WTC11 (cell line): ENCODE results near the gene GOLPH3L. TPM values are rescaled to one million over a fixed set of nuclear protein-coding genes. Genes with fewer than 3 reads are reported as not detected.

Experiments
- ATAC-seq: fragments of 200-7000 bp; cut with Tn5 transposase; 2 replicates; pipeline ENCODE4 v1.10.0; 2021; ENCODE audit warnings: mild to moderate bottlenecking, moderate library complexity
- CTCF ChIA-PET: fragments of 300-600 bp; sonication (Branson Sonifier 250); formaldehyde crosslinking; loops from one replicate; lab custom pipeline; 2021; ENCODE audit warnings: antibody characterized with exemption; lab: Charles Lee
- POLR2A ChIA-PET: fragments of 350-600 bp; sonication (Branson Sonifier 250); formaldehyde crosslinking; loops from one replicate; lab custom pipeline; 2021; ENCODE audit warnings: antibody characterized with exemption; lab: Charles Lee
- DNase-seq: peaks from one replicate; pipeline ENCODE4 v3.0.0; 2021; ENCODE audit warnings: low spot score
- H3K27ac Mint-ChIP-seq: 2 replicates; pipeline ENCODE4 v1.8.0; 2021; ENCODE audit warnings: mixed read lengths
- H3K27me3 Mint-ChIP-seq: 2 replicates; pipeline ENCODE4 v1.8.0; 2021; ENCODE audit warnings: low read depth, mild to moderate bottlenecking, moderate library complexity, mixed read lengths
- H3K36me3 Mint-ChIP-seq: 2 replicates; pipeline ENCODE4 v1.8.0; 2021; ENCODE audit warnings: mixed read lengths
- H3K4me1 Mint-ChIP-seq: 2 replicates; pipeline ENCODE4 v1.8.0; 2022; ENCODE audit warnings: mixed read lengths
- H3K4me3 Mint-ChIP-seq: 2 replicates; pipeline ENCODE4 v1.8.0; 2021; ENCODE audit warnings: mild to moderate bottlenecking, moderate library complexity, mixed read lengths
- H3K9me3 Mint-ChIP-seq: 2 replicates; pipeline ENCODE4 v1.8.0; 2021; ENCODE audit warnings: mixed read lengths
- ATF1 ChIP-seq: sonication (generic); formaldehyde crosslinking; IDR thresholded peaks from 2 replicates; pipeline ENCODE4 v1.8.1; 2023; ENCODE audit warnings: mild to moderate bottlenecking, moderate library complexity, missing genetic modification reagents
- FOXP1 ChIP-seq: sonication (generic); formaldehyde crosslinking; IDR thresholded peaks from 2 replicates; pipeline ENCODE4 v1.8.0; 2022; ENCODE audit warnings: missing genetic modification reagents, mild to moderate bottlenecking, moderate library complexity, borderline replicate concordance
- HMGA2 ChIP-seq: fragments of 250-450 bp; sonication (Bioruptor Pico); IDR thresholded peaks from 2 replicates; pipeline ENCODE4 v1.4.0; 2021; ENCODE audit warnings: mild to moderate bottlenecking, moderate library complexity
- NFATC4 ChIP-seq: fragments of 250-450 bp; sonication (Bioruptor Pico); IDR thresholded peaks from 2 replicates; pipeline ENCODE4 v1.9.0; 2021; ENCODE audit warnings: mild to moderate bottlenecking
- RELA ChIP-seq: sonication (generic); formaldehyde crosslinking; IDR thresholded peaks from 2 replicates; pipeline ENCODE4 v1.8.1; 2022; ENCODE audit warnings: missing genetic modification reagents, mild to moderate bottlenecking, borderline replicate concordance
- RORB ChIP-seq: fragments of 250-450 bp; sonication (Bioruptor Pico); IDR thresholded peaks from 2 replicates; pipeline ENCODE4 v1.9.0; 2021; ENCODE audit warnings: mild to moderate bottlenecking
- SMAD4 ChIP-seq: sonication (generic); formaldehyde crosslinking; IDR thresholded peaks from 2 replicates; pipeline ENCODE4 v1.8.0; 2022; ENCODE audit warnings: mild to moderate bottlenecking, missing genetic modification reagents
- ZNF121 ChIP-seq: sonication (generic); formaldehyde crosslinking; IDR thresholded peaks from 2 replicates; pipeline ENCODE4 v1.8.0; 2023; ENCODE audit warnings: missing genetic modification reagents
- ZNF138 ChIP-seq: sonication (generic); formaldehyde crosslinking; conservative IDR thresholded peaks from 2 replicates; pipeline ENCODE4 v1.8.1; 2022; ENCODE audit warnings: mild to moderate bottlenecking, moderate library complexity, missing genetic modification reagents
- ZNF317 ChIP-seq: sonication (generic); formaldehyde crosslinking; IDR thresholded peaks from 2 replicates; pipeline ENCODE4 v1.8.1; 2023; ENCODE audit warnings: low read depth, mild to moderate bottlenecking, moderate library complexity, missing genetic modification reagents, borderline replicate concordance
- ZNF671 ChIP-seq: fragments of 250-450 bp; sonication (Bioruptor Pico); IDR thresholded peaks from 2 replicates; pipeline ENCODE4 v1.8.0; 2021; ENCODE audit warnings: mild to moderate bottlenecking
- total RNA-seq: library from RNA; stranded (reverse); gene quantifications from 3 replicates; pipeline ENCODE4 v1.2.3, GENCODE V29; 2021
- TF ChIP-seq, protein P1 (sequence below): fragments of 250-450 bp; sonication (Bioruptor Pico); IDR thresholded peaks from 2 replicates; pipeline ENCODE4 v1.9.0; 2021; ENCODE audit warnings: mild to moderate bottlenecking, borderline replicate concordance
- TF ChIP-seq, protein P2 (sequence below): sonication (generic); formaldehyde crosslinking; IDR thresholded peaks from 2 replicates; pipeline ENCODE4 v1.8.0; 2022; ENCODE audit warnings: missing genetic modification reagents
- TF ChIP-seq, protein P3 (sequence below): sonication (generic); formaldehyde crosslinking; IDR thresholded peaks from 2 replicates; pipeline ENCODE4 v1.8.0; 2022; ENCODE audit warnings: mild to moderate bottlenecking, missing genetic modification reagents
- TF ChIP-seq, protein P4 (sequence below): sonication (generic); formaldehyde crosslinking; conservative IDR thresholded peaks from 2 replicates; pipeline ENCODE4 v1.8.1; 2022; ENCODE audit warnings: mild to moderate bottlenecking, missing genetic modification reagents
- TF ChIP-seq, protein P5 (sequence below): sonication (generic); formaldehyde crosslinking; IDR thresholded peaks from 2 replicates; pipeline ENCODE4 v1.8.0; 2022; ENCODE audit warnings: mild to moderate bottlenecking, missing genetic modification reagents
- TF ChIP-seq, protein P6 (sequence below): fragments of 250-450 bp; sonication (Bioruptor Pico); IDR thresholded peaks from 2 replicates; pipeline ENCODE4 v1.9.0; 2021; ENCODE audit warnings: moderate library complexity, mild to moderate bottlenecking, inconsistent platforms, borderline replicate concordance
- TF ChIP-seq, protein P7 (sequence below): fragments of 200-600 bp; IDR thresholded peaks from 2 replicates; pipeline ENCODE4 v1.8.0; 2022; ENCODE audit warnings: antibody characterized with exemption
- TF ChIP-seq, protein P8 (sequence below): sonication (generic); formaldehyde crosslinking; IDR thresholded peaks from 2 replicates; pipeline ENCODE4 v1.8.1; 2023; ENCODE audit warnings: mild to moderate bottlenecking, missing genetic modification reagents
- TF ChIP-seq, protein P9 (sequence below): sonication (generic); formaldehyde crosslinking; IDR thresholded peaks from 2 replicates; pipeline ENCODE4 v1.8.1; 2022; ENCODE audit warnings: missing genetic modification reagents, borderline replicate concordance

Gene GOLPH3L
- total RNA-seq, 1 experiment from 2014 or later: 39.5 TPM

DNA sequence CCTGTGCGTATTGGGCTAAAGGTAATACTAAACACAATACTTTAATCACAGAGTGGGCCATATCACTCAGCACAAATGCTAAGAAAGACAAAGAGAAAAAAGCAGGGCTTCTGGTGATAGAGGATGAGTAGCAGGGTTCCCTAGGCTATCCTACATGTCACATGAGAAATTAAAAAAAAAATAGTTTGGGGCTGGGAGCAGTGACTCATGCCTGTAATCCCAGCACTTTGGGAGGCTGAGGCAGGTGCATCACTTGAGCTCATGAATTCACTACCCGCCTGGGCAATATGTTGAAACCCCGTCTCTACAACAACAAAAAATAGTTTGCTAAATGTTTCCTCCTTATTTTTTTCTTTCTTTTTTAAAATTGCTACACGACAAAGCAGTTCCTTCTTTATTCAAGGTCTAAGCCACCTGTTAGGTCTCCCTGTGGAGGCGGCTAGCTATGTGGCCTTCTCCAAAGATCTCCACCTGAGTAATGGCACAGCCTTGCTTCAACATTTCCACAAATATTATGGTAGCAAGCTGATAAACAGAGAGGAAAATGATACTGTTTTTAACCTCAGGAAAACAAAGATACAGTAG lies 69.0 kb downstream of the GOLPH3L start:
- Mint-ChIP-seq H3K4me3 (no peak overlapping the region), H3K27me3 (no peaks in the 10 kb centered on the region), H3K27ac (peak overlapping the region; percentile 68), H3K4me1 (peaks cover 56% of the 10 kb centered on the region), H3K9me3 (no peaks in the 10 kb centered on the region), H3K36me3 (peaks cover 52% of the 10 kb centered on the region)
- POLR2A ChIA-PET: interaction anchor here (1.2 to 3.6 kb wide), 4 partner anchors 23 to 69 kb away, joined by 4 to 56 read pairs (median 10); partner anchors contain the start of genes GOLPH3L and MCL1
- TF ChIP-seq RORB (no peak), ZNF317 (CRISPR knock-in tag) (no peak), ZNF138 (CRISPR knock-in tag) (no peak), ZNF671 (CRISPR knock-in tag) (no peak), FOXP1 (no peak), RELA (CRISPR knock-in tag) (no peak), SMAD4 (CRISPR knock-in tag) (no peak), HMGA2 (no peak), ZNF121 (CRISPR knock-in tag) (no peak), NFATC4 (CRISPR knock-in tag) (no peak), ATF1 (no peak)
- TF ChIP-seq, protein P1, sequence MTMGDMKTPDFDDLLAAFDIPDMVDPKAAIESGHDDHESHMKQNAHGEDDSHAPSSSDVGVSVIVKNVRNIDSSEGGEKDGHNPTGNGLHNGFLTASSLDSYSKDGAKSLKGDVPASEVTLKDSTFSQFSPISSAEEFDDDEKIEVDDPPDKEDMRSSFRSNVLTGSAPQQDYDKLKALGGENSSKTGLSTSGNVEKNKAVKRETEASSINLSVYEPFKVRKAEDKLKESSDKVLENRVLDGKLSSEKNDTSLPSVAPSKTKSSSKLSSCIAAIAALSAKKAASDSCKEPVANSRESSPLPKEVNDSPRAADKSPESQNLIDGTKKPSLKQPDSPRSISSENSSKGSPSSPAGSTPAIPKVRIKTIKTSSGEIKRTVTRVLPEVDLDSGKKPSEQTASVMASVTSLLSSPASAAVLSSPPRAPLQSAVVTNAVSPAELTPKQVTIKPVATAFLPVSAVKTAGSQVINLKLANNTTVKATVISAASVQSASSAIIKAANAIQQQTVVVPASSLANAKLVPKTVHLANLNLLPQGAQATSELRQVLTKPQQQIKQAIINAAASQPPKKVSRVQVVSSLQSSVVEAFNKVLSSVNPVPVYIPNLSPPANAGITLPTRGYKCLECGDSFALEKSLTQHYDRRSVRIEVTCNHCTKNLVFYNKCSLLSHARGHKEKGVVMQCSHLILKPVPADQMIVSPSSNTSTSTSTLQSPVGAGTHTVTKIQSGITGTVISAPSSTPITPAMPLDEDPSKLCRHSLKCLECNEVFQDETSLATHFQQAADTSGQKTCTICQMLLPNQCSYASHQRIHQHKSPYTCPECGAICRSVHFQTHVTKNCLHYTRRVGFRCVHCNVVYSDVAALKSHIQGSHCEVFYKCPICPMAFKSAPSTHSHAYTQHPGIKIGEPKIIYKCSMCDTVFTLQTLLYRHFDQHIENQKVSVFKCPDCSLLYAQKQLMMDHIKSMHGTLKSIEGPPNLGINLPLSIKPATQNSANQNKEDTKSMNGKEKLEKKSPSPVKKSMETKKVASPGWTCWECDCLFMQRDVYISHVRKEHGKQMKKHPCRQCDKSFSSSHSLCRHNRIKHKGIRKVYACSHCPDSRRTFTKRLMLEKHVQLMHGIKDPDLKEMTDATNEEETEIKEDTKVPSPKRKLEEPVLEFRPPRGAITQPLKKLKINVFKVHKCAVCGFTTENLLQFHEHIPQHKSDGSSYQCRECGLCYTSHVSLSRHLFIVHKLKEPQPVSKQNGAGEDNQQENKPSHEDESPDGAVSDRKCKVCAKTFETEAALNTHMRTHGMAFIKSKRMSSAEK (CRISPR knock-in tag): no peak
- TF ChIP-seq, protein P2, sequence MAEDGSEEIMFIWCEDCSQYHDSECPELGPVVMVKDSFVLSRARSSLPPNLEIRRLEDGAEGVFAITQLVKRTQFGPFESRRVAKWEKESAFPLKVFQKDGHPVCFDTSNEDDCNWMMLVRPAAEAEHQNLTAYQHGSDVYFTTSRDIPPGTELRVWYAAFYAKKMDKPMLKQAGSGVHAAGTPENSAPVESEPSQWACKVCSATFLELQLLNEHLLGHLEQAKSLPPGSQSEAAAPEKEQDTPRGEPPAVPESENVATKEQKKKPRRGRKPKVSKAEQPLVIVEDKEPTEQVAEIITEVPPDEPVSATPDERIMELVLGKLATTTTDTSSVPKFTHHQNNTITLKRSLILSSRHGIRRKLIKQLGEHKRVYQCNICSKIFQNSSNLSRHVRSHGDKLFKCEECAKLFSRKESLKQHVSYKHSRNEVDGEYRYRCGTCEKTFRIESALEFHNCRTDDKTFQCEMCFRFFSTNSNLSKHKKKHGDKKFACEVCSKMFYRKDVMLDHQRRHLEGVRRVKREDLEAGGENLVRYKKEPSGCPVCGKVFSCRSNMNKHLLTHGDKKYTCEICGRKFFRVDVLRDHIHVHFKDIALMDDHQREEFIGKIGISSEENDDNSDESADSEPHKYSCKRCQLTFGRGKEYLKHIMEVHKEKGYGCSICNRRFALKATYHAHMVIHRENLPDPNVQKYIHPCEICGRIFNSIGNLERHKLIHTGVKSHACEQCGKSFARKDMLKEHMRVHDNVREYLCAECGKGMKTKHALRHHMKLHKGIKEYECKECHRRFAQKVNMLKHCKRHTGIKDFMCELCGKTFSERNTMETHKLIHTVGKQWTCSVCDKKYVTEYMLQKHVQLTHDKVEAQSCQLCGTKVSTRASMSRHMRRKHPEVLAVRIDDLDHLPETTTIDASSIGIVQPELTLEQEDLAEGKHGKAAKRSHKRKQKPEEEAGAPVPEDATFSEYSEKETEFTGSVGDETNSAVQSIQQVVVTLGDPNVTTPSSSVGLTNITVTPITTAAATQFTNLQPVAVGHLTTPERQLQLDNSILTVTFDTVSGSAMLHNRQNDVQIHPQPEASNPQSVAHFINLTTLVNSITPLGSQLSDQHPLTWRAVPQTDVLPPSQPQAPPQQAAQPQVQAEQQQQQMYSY (CRISPR knock-in tag): no peak
- TF ChIP-seq, protein P3, sequence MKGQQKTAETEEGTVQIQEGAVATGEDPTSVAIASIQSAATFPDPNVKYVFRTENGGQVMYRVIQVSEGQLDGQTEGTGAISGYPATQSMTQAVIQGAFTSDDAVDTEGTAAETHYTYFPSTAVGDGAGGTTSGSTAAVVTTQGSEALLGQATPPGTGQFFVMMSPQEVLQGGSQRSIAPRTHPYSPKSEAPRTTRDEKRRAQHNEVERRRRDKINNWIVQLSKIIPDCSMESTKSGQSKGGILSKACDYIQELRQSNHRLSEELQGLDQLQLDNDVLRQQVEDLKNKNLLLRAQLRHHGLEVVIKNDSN (CRISPR knock-in tag): no peak
- TF ChIP-seq, protein P4, sequence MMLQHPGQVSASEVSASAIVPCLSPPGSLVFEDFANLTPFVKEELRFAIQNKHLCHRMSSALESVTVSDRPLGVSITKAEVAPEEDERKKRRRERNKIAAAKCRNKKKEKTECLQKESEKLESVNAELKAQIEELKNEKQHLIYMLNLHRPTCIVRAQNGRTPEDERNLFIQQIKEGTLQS (CRISPR knock-in tag): no peak
- TF ChIP-seq, protein P5, sequence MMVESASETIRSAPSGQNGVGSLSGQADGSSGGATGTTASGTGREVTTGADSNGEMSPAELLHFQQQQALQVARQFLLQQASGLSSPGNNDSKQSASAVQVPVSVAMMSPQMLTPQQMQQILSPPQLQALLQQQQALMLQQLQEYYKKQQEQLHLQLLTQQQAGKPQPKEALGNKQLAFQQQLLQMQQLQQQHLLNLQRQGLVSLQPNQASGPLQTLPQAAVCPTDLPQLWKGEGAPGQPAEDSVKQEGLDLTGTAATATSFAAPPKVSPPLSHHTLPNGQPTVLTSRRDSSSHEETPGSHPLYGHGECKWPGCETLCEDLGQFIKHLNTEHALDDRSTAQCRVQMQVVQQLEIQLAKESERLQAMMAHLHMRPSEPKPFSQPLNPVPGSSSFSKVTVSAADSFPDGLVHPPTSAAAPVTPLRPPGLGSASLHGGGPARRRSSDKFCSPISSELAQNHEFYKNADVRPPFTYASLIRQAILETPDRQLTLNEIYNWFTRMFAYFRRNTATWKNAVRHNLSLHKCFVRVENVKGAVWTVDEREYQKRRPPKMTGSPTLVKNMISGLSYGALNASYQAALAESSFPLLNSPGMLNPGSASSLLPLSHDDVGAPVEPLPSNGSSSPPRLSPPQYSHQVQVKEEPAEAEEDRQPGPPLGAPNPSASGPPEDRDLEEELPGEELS (CRISPR knock-in tag): no peak
- TF ChIP-seq, protein P6, sequence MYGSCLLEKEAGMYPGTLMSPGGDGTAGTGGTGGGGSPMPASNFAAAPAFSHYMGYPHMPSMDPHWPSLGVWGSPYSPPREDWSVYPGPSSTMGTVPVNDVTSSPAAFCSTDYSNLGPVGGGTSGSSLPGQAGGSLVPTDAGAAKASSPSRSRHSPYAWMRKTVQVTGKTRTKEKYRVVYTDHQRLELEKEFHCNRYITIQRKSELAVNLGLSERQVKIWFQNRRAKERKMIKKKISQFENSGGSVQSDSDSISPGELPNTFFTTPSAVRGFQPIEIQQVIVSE (CRISPR knock-in tag): no peak
- TF ChIP-seq, protein P7, sequence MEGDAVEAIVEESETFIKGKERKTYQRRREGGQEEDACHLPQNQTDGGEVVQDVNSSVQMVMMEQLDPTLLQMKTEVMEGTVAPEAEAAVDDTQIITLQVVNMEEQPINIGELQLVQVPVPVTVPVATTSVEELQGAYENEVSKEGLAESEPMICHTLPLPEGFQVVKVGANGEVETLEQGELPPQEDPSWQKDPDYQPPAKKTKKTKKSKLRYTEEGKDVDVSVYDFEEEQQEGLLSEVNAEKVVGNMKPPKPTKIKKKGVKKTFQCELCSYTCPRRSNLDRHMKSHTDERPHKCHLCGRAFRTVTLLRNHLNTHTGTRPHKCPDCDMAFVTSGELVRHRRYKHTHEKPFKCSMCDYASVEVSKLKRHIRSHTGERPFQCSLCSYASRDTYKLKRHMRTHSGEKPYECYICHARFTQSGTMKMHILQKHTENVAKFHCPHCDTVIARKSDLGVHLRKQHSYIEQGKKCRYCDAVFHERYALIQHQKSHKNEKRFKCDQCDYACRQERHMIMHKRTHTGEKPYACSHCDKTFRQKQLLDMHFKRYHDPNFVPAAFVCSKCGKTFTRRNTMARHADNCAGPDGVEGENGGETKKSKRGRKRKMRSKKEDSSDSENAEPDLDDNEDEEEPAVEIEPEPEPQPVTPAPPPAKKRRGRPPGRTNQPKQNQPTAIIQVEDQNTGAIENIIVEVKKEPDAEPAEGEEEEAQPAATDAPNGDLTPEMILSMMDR: no peak
- TF ChIP-seq, protein P8, sequence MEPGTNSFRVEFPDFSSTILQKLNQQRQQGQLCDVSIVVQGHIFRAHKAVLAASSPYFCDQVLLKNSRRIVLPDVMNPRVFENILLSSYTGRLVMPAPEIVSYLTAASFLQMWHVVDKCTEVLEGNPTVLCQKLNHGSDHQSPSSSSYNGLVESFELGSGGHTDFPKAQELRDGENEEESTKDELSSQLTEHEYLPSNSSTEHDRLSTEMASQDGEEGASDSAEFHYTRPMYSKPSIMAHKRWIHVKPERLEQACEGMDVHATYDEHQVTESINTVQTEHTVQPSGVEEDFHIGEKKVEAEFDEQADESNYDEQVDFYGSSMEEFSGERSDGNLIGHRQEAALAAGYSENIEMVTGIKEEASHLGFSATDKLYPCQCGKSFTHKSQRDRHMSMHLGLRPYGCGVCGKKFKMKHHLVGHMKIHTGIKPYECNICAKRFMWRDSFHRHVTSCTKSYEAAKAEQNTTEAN (CRISPR knock-in tag): no peak
- TF ChIP-seq, protein P9, sequence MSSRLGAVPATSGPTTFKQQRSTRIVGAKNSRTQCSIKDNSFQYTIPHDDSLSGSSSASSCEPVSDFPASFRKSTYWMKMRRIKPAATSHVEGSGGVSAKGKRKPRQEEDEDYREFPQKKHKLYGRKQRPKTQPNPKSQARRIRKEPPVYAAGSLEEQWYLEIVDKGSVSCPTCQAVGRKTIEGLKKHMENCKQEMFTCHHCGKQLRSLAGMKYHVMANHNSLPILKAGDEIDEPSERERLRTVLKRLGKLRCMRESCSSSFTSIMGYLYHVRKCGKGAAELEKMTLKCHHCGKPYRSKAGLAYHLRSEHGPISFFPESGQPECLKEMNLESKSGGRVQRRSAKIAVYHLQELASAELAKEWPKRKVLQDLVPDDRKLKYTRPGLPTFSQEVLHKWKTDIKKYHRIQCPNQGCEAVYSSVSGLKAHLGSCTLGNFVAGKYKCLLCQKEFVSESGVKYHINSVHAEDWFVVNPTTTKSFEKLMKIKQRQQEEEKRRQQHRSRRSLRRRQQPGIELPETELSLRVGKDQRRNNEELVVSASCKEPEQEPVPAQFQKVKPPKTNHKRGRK (CRISPR knock-in tag): no peak
- no peak for DNase-seq
- ATAC-seq: no peak
- CTCF ChIA-PET: interaction anchor here (0.7 to 2.0 kb wide), 5 partner anchors 23 to 185 kb away, joined by 3 to 6 read pairs (median 4); no protein-coding TSS in a partner anchor
